Esophagus squamous epithelium (tissue), 5 donors: ENCODE data around the gene SHTN1. TPM values are rescaled to one million over a fixed set of nuclear protein-coding genes. Genes with fewer than 3 reads are reported as not detected.

ENCODE experiments used
- DNase-seq: peaks from one replicate; lab custom pipeline; 2025; lab: John Stamatoyannopoulos, UW
- H3K27ac ChIP-seq, 4 donors: fragments of 200-600 bp; sonication (generic); one replicate each; pipeline ENCODE4 v1.5.1; 2016 to 2019; ENCODE audit warnings: mild to moderate bottlenecking in 1 of 4
- H3K27me3 ChIP-seq, 4 donors: fragments of 200-600 bp; sonication (generic); 1 replicate in 3 of 4; 2 replicates in 1 of 4; pipeline versions ENCODE4 v1.5.1 to v1.6.0; 2017 to 2021; ENCODE audit warnings: antibody characterized with exemption in 1 of 4
- H3K36me3 ChIP-seq, 3 donors: fragments of 200-600 bp; sonication (generic); one replicate each; pipeline ENCODE4 v1.5.1; 2016 to 2019
- H3K4me1 ChIP-seq, 3 donors: fragments of 200-600 bp; sonication (generic); one replicate each; pipeline ENCODE4 v1.5.1; 2017 to 2019
- H3K4me3 ChIP-seq, 4 donors: fragments of 200-600 bp; sonication (generic); 1 replicate in 3 of 4; 2 replicates in 1 of 4; pipeline ENCODE4 v1.5.1; 2016 to 2019; ENCODE audit warnings: mild to moderate bottlenecking in 2 of 4, moderate library complexity in 1 of 4
- H3K9me3 ChIP-seq, 3 donors: fragments of 200-600 bp; sonication (generic); one replicate each; pipeline ENCODE4 v1.5.1; 2016 to 2019
- CTCF ChIP-seq, 6 experiments: fragments of 450-650 bp in 4 of 6; fragments of 200-600 bp in 2 of 6; sonication (generic) in 2 of 6; IDR thresholded peaks; one replicate each; pipeline ENCODE4 v1.5.1; 2016 to 2019; ENCODE audit warnings: antibody characterized with exemption in 6 of 6, mild to moderate bottlenecking in 4 of 6, moderate library complexity in 4 of 6
- POLR2A ChIP-seq, 4 donors: fragments of 450-650 bp; IDR thresholded peaks; one replicate each; pipeline ENCODE4 v1.6.1; 2017; ENCODE audit warnings: antibody characterized with exemption in 4 of 4, mild to moderate bottlenecking in 4 of 4, moderate library complexity in 3 of 4
- WGBS, 2 donors: methylation state at CpG; one replicate each; pipeline ENCODE4 v1.1.5; 2018; 5-methylcytosine and 5-hydroxymethylcytosine counted together
- intact Hi-C: fragments of 100-400 bp; cut with DNase I; formaldehyde crosslinking; loops from one replicate; pipeline ENCODE4 v1.15.0; 2022
- total RNA-seq, 4 donors: library from RNA; depleted of rRNA; stranded (reverse); fragments of >200 nt; gene quantifications; one replicate each; pipeline ENCODE4 v1.1.0, GENCODE V29; 2016
- donor health status: DM: yes; HTN: yes; CAD: no.

SHTN1 gene
- total RNA-seq, 4 donors from 2014 or later: 8.6 to 12.5 (median 10.2) TPM

GRCh38 chr10:116947841-116948529 lies 57.0 kb downstream of the SHTN1 start:
- intact Hi-C loops: no loop called here
- peaks cover 0 to 12% (median 0%) of the 10 kb centered on the region in 3 donors for H3K4me1 ChIP-seq
- no peak for TF ChIP-seq CTCF (IDR thresholded peaks at IDR 0.05)
- no peak for TF ChIP-seq POLR2A (IDR thresholded peaks at IDR 0.05)
- H3K27ac ChIP-seq: peak overlapping the region in 1 of 4 donors; percentile 51
- H3K36me3 ChIP-seq: peaks cover 0 to 18% (median 0%) of the 10 kb centered on the region in 3 donors
- WGBS, 2 donors: 38 to 40% methylated on average over 2 of the region's 2 CpGs
- H3K27me3 ChIP-seq: no peaks in the 10 kb centered on the region
- H3K9me3 ChIP-seq: no peaks in the 10 kb centered on the region
- no peak overlapping the region for H3K4me3 ChIP-seq
- no peak for DNase-seq

DNA sequence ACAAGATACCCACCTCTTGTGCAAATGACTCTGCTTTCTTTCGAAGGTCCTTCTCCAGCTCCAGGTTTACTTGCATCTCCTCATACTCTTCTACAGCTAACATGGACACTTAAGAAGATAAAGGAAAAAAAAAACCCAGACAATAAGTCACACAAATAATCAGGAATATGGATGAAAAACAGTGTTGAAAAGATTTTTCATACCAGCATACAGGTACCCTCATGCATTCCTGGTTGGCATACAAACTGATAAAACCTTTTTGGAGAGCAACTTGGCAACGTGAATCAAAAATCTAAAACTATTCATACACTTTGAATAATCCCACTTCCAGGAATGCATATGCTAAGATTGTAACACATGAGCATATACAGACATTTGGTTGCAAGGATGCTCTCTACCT lies 60.1 kb downstream of the SHTN1 start:
- 82 to 86% methylated on average over 2 of the region's 2 CpGs for WGBS, 2 donors

GRCh38 chr10:116931806-116932205 lies 73.2 kb downstream of the SHTN1 start:
- WGBS, 2 donors: 98% methylated on average over 5 to 6 of the region's 6 CpGs
- Histone ChIP-seq H3K36me3 (peaks cover 0 to 14% (median 0%) of the 10 kb centered on the region in 3 donors), H3K27me3 (no peaks in the 10 kb centered on the region), H3K4me1 (no peaks in the 10 kb centered on the region), H3K4me3 (no peak overlapping the region), H3K9me3 (no peaks in the 10 kb centered on the region), H3K27ac (no peak overlapping the region)
- no peak for DNase-seq
- no peak for TF ChIP-seq CTCF (IDR thresholded peaks at IDR 0.05)
- no peak for TF ChIP-seq POLR2A (IDR thresholded peaks at IDR 0.05)
- intact Hi-C loops: no loop called here

More for the DNA sequence above, 60.1 kb downstream of the SHTN1 start:
- Histone ChIP-seq H3K4me1 (peaks cover 0 to 12% (median 0%) of the 10 kb centered on the region in 3 donors), H3K27ac (no peak overlapping the region), H3K4me3 (no peak overlapping the region), H3K9me3 (no peaks in the 10 kb centered on the region), H3K27me3 (no peaks in the 10 kb centered on the region), H3K36me3 (peaks cover 0 to 19% (median 0%) of the 10 kb centered on the region in 3 donors)
- no peak for DNase-seq
- intact Hi-C loops: no loop called here
- no peak for TF ChIP-seq POLR2A (IDR thresholded peaks at IDR 0.05)
- no peak for TF ChIP-seq CTCF (IDR thresholded peaks at IDR 0.05)

DNA sequence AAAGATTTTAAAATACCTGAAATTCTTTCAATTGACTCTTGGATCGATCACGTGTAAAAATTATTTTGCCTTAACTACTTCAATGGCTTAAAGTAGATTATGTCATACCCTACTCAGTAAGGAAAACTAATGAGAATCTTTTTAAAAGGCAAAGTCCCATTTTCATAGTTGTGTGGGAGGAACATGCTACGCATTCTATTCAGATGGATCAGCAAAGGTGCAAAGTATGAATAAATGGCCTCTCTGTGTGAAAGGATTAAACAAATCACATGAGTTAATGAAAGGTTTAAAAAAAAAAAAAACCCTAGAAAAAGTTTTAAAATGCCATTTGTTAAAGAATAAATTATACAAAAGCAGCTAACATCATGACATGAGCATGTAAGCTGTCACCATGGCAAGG lies 78.6 kb downstream of the SHTN1 start:
- no peaks in the 10 kb centered on the region for H3K27me3 ChIP-seq
- no peak for DNase-seq
- H3K4me3 ChIP-seq: no peak overlapping the region
- peaks cover 0 to 14% (median 0%) of the 10 kb centered on the region in 3 donors for H3K36me3 ChIP-seq
- intact Hi-C loops: no loop called here
- no peak overlapping the region for H3K27ac ChIP-seq
- TF ChIP-seq CTCF (IDR thresholded peaks at IDR 0.05): no peak
- no peak for TF ChIP-seq POLR2A (IDR thresholded peaks at IDR 0.05)
- 90 to 91% methylated on average over 3 of the region's 3 CpGs for WGBS, 2 donors
- no peaks in the 10 kb centered on the region for H3K4me1 ChIP-seq
- H3K9me3 ChIP-seq: no peaks in the 10 kb centered on the region

DNA sequence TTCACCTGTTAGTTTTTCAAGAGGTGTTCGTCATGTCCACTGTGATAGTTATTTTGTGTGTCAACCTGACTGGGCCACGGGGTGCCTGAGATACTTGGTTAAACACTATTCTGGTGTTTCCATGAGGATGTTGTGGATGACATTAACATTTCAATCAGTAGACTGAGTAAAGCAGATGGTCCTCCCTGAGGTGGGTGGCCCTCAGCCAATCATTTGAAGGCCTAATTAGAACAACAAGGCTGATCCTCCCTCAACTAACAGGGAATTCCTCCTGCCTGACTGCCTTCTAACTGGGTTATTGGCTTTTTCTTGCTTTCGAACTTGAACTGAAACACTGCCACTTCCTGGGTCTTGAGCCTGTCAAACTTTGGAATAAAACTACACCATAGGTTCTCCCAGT lies 79.9 kb downstream of the SHTN1 start:
- WGBS, 2 donors: 81 to 95% methylated on average over 3 of the region's 3 CpGs

More for the DNA sequence above, 79.9 kb downstream of the SHTN1 start:
- H3K36me3 ChIP-seq: peaks cover 0 to 21% (median 0%) of the 10 kb centered on the region in 3 donors
- no peak overlapping the region for H3K27ac ChIP-seq
- no peaks in the 10 kb centered on the region for H3K27me3 ChIP-seq
- H3K9me3 ChIP-seq: no peaks in the 10 kb centered on the region
- no peaks in the 10 kb centered on the region for H3K4me1 ChIP-seq
- DNase-seq: no peak
- TF ChIP-seq CTCF (IDR thresholded peaks at IDR 0.05) (no peak), POLR2A (IDR thresholded peaks at IDR 0.05) (no peak)
- intact Hi-C loops: no loop called here
- H3K4me3 ChIP-seq: no peak overlapping the region
